ACHN (cell line): Measurements from ENCODE around the gene KCNQ5.
A peak's percentile ranks its signal among the peaks of the same experiment; 100 is the strongest.

Source experiments
- DNase-seq: peaks from one replicate; pipeline ENCODE4 v3.0.0-alpha.2; 2015
- in situ Hi-C: cut with HindIII; loops from 2 replicates; pipeline ENCODE4 v1.10.0; 2017; ENCODE audit warnings: low sequenced_read_pairs, low pct_ligation_motif_present, low pct_unique_long_range_greater_than_20kb

Gene KCNQ5

DNA sequence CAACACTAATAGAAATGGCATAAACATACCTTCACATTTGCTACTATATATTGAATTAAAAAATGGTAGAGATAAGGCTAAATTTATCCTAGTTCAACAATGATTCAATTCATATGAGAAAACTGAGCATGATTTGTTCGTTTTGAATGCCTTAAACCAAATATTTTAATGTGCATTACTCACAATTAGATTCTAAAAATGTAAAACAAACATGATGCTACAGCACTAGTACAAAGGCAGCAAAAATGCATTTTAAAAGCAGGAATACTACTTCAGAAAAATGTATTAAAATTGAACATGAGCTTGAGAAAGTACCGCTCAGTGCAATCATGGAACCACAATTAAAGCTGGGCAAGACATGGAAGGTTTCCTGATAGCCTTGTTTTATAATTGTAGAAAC is 195.3 kb downstream of the KCNQ5 start:
- DNase-seq, result no peak
- in situ Hi-C loops, result no loop called here

DNA sequence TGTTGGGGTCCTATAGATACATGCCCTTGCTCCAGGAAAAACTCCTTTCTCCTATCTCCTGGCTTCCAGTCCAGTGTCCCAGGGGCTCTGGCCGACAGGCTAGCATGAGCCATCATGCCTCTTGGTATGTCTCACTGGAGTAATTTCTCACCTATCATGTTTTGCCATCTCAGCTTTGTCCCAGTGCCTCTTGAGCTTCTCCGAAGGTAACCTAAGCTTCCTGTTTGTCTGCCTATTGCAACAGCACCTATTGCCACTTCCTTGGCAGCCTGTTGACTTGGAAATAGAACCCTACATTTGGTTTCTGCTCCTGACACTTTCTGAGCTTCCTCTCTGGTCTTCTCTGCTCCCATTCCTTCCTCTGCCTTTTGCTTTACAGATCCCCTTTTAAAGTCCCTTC is 197.7 kb downstream of the KCNQ5 start:
- in situ Hi-C loops, result no loop called here
- DNase-seq, result no peak

DNA sequence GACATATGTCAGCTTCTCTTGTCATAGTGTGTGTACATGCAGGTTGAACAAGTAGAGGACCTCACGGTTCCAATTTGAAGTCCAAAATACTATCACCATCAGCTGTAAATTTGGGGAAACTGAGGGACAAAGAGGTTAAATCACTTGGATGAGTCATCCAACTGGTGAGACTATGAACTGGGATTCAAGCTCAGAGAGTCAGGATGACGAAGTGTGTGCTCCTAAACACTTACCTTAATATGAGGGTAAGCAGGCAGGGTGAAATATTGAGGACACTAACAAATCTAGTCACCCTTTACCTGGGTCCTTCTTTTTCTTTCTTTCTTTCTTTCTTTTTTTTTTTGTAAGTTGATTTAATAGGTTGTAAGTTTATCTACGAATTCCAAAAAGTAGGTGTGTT is 198.3 kb downstream of the KCNQ5 start:
- in situ Hi-C loops, result no loop called here
- DNase-seq, result no peak

DNA sequence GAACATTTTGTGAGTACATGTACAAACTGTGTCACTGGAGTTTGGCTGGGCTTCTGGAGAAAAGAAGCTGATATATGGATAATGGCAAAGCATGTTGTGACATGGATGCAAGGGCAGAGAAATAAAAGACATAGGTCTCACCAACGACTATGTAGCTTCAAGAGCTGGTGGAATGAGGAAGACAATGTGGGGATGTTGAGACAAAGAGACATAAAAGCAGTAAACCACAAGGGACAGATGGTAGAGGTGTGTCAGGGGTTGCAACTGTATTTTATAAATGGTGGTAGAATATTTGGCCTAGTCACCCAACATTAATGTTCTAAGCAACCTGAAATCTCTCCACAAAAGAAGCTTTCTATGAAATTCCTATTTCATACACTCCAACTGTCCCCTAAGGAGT is 199.0 kb downstream of the KCNQ5 start:
- in situ Hi-C loops, result no loop called here
- DNase-seq, result no peak

DNA sequence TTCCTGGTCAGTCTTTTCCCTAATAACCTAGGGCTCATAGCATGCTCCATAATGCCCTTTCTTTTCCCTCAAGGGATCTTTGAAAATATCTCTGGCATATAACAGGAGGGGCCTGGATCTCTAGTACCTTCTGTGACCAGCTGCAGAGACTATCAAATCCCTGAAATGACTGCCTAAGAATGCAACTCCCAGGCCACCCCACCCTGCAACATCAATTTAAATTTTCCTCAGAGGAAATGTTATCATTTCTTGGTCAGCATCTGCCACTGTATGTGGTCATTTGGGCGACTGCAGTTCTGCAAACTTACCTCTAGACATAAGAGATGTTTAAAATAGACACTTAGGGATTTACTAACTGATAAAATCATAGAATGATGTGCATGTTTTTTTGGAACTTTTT is 200.2 kb downstream of the KCNQ5 start:
- in situ Hi-C loops, result no loop called here

DNA sequence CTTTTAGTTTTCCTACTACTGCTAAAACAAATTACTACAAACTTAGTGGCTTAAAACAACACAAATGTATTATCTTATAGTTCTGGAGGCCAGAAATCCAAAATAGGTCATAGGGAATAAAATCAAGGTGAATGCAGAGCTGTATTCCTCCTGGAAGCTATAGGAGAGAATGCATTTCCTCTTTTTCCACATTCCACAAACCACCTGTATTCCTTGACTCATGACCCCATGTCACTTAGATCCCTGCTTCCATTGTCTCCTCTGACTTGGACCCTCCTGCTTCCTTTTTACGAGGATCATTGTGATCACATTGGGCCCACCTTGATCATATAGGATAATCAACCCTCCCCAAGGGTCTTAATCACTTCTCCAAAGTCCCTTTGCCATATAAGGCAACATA is 200.8 kb downstream of the KCNQ5 start:
- in situ Hi-C loops, result no loop called here
- no peak for DNase-seq

More for the DNA sequence above, 200.2 kb downstream of the KCNQ5 start:
- DNase-seq, result no peak

DNA sequence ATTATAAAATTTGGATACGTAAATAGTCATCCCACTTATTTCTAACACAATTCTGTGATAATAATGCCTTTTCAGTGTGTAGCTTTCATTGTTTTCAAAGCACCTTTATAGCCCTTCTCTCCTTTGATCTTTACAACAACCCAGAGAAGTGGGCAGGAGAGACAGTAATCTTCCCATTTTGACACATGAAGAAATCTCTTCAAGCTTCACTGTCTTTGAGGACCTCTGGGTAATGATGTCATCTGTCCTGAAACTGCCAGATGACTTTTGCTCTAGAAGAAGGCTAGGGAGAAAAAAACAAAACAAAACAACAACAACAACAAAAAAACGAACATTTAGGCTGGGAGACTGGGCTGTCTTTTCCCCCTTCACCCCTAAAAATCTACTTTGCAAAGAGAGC is 203.0 kb downstream of the KCNQ5 start:
- in situ Hi-C loops, result no loop called here
- peak; percentile 19 for DNase-seq

DNA sequence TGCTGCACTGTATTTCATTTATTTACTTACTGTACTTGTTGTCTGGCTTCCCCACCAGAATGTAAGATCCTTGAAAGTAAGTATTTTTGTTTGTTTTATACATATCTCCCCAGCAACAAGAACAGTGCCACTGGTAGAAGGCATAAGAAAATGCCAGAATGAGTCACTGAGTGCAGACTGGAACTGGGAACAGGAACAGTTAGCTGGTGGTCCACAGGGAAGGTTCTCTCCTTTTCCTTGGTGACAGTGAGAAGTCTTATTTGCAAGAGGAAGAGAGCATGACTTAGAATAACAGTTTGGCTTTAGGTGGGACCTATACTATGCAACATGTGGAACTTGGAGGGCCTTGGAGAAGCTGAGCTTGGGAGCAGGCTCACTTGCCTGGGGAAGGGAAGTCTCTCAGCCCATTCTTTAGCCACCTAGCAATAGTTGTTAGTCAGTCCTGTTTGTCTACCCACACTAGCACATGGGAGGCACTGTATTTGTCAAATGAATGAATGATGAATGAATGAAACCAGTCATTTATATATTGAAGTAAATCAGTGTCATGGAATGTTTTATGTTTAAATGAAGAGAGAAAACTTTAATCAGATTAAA is 203.5 kb downstream of the KCNQ5 start:
- in situ Hi-C loops, result no loop called here
- peak; percentile 33 for DNase-seq

DNA sequence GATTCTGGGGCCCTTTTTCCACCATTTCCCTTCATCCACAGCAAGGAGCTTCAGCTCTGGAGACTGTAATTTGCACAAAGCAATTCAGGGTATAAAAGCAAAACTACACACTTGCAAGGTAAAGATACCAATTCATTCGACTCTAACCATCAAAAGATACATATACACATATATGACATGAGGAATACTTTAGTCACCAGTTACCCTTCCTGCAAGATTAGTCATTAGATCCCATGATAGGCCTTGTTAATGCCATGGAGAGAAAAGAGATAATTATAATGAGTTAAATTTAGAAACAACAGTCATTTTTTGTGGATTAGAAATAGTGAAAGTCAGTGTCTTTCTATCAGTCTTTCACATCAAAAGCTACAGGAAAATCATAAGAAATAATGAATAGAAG is 204.2 kb downstream of the KCNQ5 start:
- in situ Hi-C loops, result no loop called here
- no peak for DNase-seq

DNA sequence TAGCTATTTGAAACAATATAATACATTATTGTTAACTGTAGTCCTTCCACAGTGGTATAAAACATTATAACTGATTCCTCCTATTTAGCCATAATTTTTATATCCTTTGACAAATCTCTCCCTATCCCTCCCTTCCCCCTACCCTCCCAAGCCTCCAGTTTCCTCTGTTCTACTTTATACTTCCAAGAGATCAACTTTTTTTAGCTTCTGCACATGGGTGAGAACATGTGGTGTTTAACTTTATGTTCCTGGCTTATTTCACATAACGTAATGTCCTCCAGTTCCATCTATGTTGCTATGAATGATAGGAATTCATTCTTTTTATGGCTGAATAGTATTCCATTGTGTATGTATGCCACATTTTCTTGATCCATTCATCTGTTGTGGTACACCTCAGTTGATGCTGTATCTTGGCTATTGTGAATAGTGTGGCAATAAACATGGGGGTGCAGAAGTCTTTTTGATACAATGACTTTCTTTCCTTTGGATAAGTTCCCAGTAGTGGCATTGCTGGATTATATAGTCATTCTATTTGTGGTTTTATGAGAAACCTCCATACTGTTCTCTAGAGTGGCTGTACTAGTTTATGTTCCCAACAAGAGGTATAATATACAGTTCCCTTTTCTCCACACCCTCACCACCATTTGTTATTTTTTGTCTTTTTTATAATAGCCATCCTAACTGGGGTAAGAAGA is 205.0 kb downstream of the KCNQ5 start:
- DNase-seq, result peak; percentile 10
- in situ Hi-C loops, result no loop called here

DNA sequence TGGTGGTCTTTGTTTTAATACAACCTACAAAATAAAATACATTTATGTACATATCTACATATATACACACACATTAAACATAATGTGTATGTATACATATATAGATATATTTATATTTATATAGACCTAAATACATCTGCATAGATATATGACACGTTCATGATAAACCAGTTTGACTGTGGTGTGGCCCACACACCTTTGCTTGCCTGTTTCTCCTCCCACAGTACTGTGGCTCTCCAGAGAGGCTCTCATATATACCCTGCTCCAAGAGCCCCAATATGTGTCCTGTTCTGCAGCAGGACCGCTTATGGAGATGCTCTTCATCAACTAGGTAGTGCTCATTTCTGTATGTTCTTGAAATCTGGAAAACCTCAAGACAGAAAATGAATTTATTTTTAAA is 207.0 kb downstream of the KCNQ5 start:
- in situ Hi-C loops, result no loop called here
- no peak for DNase-seq

DNA sequence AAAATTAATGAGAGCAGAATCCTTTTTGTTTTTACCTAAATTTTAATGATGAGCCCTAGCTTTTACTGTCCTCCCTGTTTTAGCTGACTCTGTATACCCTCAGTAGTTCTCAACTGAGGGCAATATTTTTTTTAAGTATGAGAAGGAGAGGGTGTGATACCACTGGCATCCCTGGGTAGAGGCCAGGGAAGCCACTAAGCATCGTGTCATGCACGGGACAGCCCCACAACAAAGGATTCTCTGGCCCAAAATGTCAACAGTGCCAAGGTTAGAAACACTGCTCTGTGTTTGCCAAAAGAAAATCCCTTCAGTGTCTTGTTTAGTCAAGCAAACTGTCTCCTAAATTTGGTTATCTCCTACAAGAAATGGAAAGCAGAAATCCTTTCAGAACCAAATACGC is 210.4 kb downstream of the KCNQ5 start:
- in situ Hi-C loops, result no loop called here
- no peak for DNase-seq

DNA sequence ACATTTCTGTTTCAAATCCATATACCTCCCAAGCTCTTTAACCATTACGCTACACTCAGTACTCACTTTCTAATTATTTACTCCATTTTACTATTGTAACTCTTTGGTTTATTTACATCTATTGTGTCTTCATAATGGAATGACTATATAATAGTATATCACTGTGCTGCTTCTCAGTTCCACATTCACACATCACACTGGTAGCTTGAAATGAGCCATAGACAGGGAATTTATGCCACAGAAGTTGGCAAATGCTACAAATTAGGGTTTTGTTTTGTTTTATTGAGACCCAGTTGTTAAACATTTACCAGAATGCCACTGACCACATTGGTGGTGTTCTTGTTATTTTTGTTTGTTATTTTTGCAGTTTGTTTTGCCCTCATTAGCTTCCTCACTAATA is 213.9 kb downstream of the KCNQ5 start:
- DNase-seq, result no peak
- in situ Hi-C loops, result no loop called here

DNA sequence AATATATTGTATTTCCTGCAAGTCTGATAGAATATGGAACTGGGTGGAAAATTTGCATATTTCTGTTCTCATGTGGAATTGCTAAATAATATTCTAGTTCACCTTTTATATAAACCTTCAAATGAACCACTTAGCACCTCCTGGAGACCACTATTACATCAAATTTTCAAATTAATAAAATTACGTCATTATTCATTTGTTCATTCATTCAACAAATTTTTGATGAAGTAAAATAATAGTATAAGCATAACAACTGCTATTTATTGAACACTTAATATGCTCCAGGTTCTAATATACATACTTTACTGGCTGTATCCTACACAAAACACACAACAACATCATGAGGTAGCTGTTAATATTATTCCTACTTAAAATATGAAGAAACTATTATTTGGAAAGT is 215.1 kb downstream of the KCNQ5 start:
- DNase-seq, result no peak
- in situ Hi-C loops, result no loop called here

DNA sequence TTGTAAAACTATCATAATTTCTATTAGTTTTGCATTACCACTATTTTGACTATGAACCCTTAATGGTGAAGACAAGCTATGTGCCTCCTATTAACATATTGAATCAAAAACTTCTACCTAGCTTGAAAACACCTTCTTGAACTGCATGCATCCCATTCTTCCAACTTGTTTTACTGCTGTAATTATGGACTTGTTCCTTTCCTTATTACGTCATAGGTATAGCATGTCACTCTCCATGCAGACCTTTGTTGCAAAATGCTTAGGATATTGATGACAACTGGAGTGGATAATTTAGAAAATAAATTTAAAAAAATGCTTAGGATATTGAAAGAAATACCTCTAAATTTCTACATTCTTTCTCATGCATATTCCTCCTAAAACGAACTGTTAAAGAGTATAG is 219.3 kb downstream of the KCNQ5 start:
- in situ Hi-C loops, result no loop called here

DNA sequence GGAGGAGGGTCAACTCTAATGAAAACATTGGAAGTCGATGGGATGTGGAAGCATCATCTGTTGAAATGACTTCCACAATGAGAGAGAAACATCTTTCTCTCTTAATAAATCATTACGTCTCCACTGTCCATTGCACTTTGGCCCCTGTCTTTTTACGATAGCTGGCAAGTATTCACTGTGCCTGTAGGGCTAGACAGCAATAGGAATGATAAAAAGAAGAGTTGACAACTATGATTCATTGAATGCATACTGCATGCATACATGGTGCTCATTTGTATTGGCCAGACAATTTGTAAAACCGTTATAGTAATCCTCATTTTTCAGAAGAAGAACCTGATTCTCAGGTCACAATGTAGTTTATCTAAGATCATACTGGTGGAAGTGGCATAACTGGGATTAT is 220.3 kb downstream of the KCNQ5 start:
- in situ Hi-C loops, result no loop called here

More for the DNA sequence above, 219.3 kb downstream of the KCNQ5 start:
- DNase-seq, result no peak

DNA sequence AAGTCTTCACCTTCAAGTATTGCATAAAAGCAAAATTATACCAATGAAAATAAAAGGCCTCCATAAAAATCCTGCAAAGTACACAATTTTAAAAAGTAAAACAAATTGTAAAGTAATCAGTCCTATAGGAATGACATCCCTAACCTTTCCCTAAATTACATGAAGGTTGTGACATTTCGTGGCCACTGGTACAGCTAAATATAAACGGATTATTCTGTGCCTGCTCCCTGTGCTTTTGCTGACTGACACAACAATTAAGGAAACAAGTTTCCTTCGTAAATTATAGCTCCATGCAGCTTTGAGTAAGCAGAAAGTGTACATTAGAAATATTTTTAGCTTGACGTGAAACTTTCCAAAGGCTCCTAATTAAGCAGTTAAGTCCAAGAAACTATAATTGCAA is 222.8 kb downstream of the KCNQ5 start:
- in situ Hi-C loops, result no loop called here
- DNase-seq, result no peak

More for the DNA sequence above, 220.3 kb downstream of the KCNQ5 start:
- DNase-seq, result no peak

DNA sequence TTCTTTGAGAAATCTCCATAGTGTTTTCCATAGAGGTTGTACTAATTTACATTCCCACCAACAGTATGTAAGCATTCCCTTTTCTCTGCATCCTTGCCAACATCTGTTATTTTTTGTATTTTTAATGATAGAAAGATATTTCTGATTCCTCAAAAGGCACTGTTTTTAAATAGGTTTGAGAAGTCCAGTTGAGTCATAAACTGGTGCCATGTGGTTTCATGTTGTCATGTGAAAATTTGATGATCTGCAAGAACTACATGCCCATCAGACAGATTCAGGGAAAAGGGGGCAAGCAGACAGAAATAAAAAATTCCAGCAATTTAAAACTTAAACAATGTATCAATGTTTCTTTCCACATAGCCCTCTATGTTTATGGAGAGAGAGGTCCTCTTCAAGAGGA is 227.5 kb downstream of the KCNQ5 start:
- in situ Hi-C loops, result no loop called here
- no peak for DNase-seq

DNA sequence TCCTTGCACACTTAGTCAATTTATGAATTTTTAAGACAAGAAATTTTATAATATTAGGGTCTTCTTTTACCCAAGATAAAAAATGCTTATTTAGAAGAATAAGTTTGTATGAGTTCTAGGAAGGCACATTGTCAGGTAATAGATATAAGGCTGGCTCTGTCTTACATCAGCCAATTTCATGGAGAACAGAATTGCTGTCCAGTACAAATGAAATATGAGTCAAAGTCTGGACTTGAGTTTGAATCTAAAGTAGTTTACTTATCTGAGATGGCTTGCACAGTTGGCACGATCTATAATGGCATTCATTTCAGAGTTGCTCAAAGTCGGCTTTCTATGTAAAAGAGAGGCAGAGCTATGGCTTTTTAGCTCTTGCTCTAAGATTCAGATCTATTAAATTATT is 228.2 kb downstream of the KCNQ5 start:
- in situ Hi-C loops, result no loop called here
- DNase-seq, result no peak

DNA sequence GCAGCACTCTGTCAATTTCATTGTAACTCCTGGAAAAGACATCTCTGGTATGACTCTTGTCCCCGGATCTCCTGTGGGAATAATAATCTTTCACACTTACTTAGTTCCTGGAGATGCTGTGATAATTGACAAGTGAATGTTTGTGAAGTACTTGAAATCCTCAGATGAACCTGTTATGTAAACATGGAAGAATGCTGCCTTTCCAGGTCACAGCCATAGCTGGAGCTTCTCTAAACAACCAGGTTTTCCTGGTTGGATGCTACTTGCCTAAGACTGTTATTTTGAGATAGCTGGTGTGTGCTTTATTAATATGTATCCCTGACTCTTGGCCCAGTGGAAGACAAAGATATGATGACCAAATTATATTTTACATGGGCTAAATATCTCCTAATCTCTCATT is 228.6 kb downstream of the KCNQ5 start:
- DNase-seq, result no peak
- in situ Hi-C loops, result no loop called here

DNA sequence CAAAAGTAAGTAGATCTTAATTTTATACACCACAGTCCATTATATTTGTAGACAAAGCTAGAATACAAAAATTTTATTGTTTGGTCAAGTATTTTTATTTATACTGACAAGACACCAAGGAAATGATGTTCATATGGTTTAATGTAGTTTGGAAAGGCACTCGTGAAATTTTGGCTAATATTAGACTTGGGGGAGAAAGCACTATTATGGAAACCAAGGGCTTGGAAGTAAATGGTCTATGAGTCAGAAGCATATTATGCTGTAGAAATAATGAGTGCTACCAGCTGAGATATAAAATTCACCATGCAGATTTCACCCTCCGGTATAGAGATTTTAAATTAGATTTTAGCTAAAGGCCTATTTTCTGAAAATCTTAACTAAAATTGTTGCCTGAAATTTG is 233.6 kb downstream of the KCNQ5 start:
- DNase-seq, result no peak
- in situ Hi-C loops, result no loop called here
